Lower leg skin (tissue), 4 donors: ENCODE data around the gene DOCK11. TPM values are rescaled to one million over a fixed set of nuclear protein-coding genes. Genes with fewer than 3 reads are reported as not detected.

Source experiments
- DNase-seq, 2 donors: peaks; one replicate each; pipeline ENCODE4 v3.0.0-alpha.2; 2019; ENCODE audit warnings: low spot score in 2 of 2
- H3K4me3 ChIP-seq: fragments of 200-600 bp; sonication (generic); 2 replicates; pipeline ENCODE4 v1.5.1; 2017; ENCODE audit warnings: mild to moderate bottlenecking, low read depth; ENCODE audit not compliant: poor library complexity, severe bottlenecking
- POLR2A ChIP-seq, 2 donors: fragments of 450-650 bp; IDR thresholded peaks; one replicate each; pipeline ENCODE4 v1.6.1; 2016 to 2017; ENCODE audit warnings: antibody characterized with exemption in 2 of 2, mild to moderate bottlenecking in 1 of 2, moderate library complexity in 1 of 2
- WGBS, 2 donors: methylation state at CpG; one replicate each; pipeline ENCODE4 v1.1.5; 2018; 5-methylcytosine and 5-hydroxymethylcytosine counted together
- intact Hi-C: fragments of 100-400 bp; cut with DNase I; formaldehyde crosslinking; loops from one replicate; pipeline ENCODE4 v1.15.0; 2023; ENCODE audit warnings: low total_unique reads
- total RNA-seq, 4 donors: library from RNA; depleted of rRNA; stranded (reverse); fragments of >200 nt; gene quantifications; one replicate each; pipeline ENCODE4 v1.1.0, GENCODE V29; 2016
- TF ChIP-seq, protein P1 (sequence below), 3 donors: fragments of 450-650 bp; IDR thresholded peaks; one replicate each; pipeline ENCODE4 v1.5.1; 2016; ENCODE audit warnings: antibody characterized with exemption in 3 of 3, mild to moderate bottlenecking in 3 of 3, moderate library complexity in 2 of 3

Gene DOCK11
- total RNA-seq, 4 donors from 2014 or later: 3.5 to 11.1 (median 5.5) TPM

DNA sequence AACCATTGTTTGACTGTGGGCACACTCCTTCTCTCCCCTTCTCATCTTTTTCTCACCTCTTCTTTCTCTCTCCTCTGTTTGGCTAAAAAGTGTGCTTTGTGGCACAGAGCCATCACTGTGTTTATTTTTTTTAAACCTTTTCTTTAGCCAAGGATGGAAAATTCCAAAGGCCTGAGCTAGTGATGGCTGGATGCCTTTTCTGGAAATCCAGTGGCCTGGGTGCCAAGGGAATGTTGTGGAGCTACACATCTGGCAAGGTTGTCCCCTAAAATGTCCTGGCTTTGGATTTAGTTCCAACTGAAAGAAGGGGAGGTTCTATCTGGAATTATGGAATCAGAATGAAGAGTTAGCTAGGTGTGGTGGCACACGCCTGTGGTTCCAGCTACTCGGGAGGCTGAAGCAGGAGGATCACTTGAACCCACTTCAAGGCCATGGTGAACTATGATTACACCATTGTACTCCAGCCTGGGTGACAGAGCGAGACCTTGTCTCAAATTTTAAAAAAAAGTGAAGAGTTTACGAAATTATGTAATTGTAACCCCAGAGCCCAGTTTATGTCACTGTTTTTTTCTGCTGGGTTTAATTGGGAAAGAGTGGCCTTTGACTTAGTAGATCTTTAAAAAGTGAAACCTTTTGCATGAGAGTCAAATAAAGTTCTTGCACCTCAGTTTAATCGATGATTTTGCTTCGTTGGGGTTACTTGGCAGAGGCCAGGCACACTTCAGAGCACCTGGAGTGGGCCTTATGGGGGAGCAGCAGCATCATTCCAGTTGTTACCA is 17.7 kb downstream of the DOCK11 start:
- peak in 1 of 2 donors; percentile 61 for DNase-seq
- TF ChIP-seq POLR2A (IDR thresholded peaks at IDR 0.05): no peak
- TF ChIP-seq, protein P1, sequence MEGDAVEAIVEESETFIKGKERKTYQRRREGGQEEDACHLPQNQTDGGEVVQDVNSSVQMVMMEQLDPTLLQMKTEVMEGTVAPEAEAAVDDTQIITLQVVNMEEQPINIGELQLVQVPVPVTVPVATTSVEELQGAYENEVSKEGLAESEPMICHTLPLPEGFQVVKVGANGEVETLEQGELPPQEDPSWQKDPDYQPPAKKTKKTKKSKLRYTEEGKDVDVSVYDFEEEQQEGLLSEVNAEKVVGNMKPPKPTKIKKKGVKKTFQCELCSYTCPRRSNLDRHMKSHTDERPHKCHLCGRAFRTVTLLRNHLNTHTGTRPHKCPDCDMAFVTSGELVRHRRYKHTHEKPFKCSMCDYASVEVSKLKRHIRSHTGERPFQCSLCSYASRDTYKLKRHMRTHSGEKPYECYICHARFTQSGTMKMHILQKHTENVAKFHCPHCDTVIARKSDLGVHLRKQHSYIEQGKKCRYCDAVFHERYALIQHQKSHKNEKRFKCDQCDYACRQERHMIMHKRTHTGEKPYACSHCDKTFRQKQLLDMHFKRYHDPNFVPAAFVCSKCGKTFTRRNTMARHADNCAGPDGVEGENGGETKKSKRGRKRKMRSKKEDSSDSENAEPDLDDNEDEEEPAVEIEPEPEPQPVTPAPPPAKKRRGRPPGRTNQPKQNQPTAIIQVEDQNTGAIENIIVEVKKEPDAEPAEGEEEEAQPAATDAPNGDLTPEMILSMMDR (IDR thresholded peaks at IDR 0.05): no peak
- 80 to 83% methylated on average over 6 of the region's 6 CpGs for WGBS, 2 donors
- intact Hi-C loops: no loop called here
- no peak overlapping the region for H3K4me3 ChIP-seq

DNA sequence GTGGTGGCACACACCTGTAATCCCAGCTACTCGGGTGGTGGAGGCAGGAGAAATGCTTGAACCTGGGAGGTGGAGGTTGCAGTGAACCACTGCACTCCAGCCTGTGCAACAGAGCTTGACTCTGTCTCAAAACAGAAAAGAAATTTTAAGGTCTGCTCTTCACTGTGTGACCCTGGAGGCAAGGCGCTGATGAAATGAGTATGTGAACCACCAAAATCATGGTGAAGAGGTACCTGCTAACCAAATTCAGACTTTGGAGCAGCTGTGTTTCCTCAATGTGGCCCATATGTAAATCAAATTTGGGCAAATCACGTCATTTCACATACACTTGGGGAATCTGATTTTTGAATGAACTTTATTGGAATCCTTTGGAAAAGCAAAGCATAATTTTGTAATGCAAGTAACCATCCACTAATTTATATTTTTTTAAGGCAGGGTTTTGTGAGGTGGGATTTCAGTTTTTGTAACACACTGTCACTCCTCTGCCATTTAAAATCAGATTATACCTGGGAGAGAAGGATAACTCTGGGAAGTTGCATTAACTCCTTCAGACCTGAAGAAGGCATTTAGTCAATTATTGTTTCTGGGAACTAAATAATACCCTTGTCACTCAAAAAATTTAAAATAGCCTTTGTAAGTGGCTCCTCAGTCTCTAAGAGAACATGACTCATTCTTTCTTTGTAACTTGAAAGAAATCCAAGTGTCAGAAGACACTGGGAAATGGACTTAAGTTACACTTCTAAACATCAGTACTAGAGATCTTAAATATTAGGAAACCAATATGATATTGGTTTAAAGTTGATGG is 24.0 kb downstream of the DOCK11 start:
- WGBS, 2 donors: 67 to 80% methylated on average over 3 of the region's 3 CpGs
- H3K4me3 ChIP-seq: no peak overlapping the region
- no peak for TF ChIP-seq POLR2A (IDR thresholded peaks at IDR 0.05)
- TF ChIP-seq, protein P1 (IDR thresholded peaks at IDR 0.05): no peak
- DNase-seq: no peak
- intact Hi-C loops: no loop called here

DNA sequence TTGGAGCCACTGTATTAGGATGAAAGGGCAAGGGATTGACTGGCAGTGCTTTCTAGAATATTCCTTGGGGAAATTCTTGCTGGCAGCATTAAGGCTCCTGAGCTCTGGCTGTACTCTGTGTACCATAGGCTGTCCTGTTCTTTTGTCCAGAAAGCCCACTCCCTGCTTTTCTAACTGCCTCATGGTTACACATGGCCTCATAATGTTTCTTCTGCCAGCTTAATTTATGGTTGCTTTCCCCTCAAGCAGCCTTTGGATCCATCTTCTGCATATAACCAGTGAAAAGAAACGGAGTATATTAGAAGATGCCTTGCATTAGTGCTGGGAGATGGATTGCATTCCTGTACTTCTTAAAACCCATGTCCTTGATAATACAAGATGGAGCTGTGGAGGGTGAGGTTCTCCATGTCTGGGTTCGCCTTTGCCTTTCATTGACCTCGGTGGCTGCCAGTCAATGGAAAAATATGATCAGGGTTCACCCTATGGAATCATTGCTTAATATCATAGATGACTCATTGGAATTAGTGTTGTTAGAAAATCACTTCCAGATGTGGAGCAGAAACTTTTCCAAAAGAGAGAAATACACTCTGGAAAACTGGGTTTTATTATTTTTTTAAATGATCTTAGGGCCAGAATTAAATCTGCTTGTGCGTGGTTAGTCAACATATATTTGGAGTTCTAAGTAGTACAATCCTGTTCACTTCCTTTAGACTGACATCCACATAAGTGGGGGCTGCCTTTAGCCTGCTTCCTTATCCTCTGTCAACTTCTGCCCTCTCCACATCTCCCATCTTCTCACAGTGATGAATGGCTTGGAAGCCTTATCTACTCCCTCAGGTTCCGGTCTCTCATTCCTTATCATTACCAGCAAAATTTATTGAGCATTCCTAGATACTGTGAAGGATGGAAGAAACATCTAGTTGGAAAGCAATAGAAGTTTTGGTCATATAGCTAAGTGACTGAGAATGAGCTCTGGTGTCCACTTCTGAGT is 24.9 kb downstream of the DOCK11 start:
- DNase-seq: peak in 1 of 2 donors; percentile 54
- intact Hi-C loops: no loop called here

DNA sequence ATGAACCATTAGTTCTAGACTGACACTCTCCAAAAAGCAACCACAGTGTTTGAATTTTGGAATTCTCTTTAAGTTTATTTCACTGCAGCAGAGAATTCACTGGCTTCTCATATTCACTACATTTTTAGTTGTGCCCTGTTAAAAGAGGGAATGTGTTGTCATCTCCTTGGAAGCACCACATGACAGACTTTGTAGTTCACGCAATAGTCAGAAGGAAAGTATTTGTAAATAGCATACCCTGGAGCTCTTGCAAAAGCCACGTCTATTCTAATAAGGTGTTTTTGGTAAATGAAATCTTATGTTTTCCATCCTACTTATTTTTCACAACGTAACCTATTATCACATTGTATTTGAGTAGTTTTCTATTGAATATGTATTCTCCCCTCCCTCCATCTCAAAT is 25.8 kb downstream of the DOCK11 start:
- intact Hi-C loops: no loop called here
- H3K4me3 ChIP-seq: no peak overlapping the region
- TF ChIP-seq, protein P1 (IDR thresholded peaks at IDR 0.05): no peak
- TF ChIP-seq POLR2A (IDR thresholded peaks at IDR 0.05): no peak
- 52 to 72% methylated on average over 3 of the region's 3 CpGs for WGBS, 2 donors
- DNase-seq: no peak

More for the DNA sequence above, 24.9 kb downstream of the DOCK11 start:
- no peak for TF ChIP-seq POLR2A (IDR thresholded peaks at IDR 0.05)
- TF ChIP-seq, protein P1 (IDR thresholded peaks at IDR 0.05): no peak
- H3K4me3 ChIP-seq: no peak overlapping the region
- WGBS, 2 donors: 57 to 79% methylated on average over 5 of the region's 5 CpGs

DNA sequence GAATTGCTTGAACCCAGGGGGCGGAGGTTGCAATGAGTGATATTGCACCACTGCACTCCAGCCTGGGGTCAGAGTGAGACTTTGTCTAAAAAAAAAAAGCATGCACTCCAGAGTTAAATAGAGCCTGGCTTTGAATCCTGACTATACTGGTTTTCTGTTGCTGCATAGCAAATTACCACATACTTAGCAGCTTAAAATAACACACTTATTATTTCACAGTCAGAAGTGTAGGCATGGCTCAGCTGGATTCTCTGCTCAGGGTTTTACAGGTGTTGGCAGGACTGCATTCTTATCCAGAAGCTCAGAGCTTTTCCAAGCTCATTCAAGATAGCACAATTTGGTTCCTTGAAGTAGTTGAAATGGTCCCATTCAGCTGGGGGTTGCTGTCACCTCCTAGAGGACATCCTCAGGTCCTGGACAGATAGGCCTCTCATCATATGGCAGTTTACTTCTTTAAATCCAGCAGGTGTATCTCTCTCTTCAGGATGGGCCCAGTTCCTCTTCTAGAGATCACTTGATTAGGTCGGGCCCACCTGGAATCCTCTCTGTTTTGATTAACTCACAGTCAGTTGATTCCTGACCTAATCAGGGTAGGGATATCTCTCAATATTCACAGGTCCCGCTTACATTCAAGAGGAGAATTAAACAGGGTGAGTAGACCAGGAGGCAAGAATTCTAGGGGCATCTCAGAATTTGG is 26.8 kb downstream of the DOCK11 start:
- H3K4me3 ChIP-seq: no peak overlapping the region
- intact Hi-C loops: no loop called here
- DNase-seq: no peak
- WGBS, 2 donors: 83 to 95% methylated on average over 3 of the region's 3 CpGs
- TF ChIP-seq, protein P1 (IDR thresholded peaks at IDR 0.05): no peak
- no peak for TF ChIP-seq POLR2A (IDR thresholded peaks at IDR 0.05)
